ENCODE data around the gene GGT1. TPM values are rescaled to one million over a fixed set of nuclear protein-coding genes. Genes with fewer than 3 reads are reported as not detected.

Gene GGT1
- polyA plus RNA-seq, 1 experiment, result 4.8 TPM

DNA sequence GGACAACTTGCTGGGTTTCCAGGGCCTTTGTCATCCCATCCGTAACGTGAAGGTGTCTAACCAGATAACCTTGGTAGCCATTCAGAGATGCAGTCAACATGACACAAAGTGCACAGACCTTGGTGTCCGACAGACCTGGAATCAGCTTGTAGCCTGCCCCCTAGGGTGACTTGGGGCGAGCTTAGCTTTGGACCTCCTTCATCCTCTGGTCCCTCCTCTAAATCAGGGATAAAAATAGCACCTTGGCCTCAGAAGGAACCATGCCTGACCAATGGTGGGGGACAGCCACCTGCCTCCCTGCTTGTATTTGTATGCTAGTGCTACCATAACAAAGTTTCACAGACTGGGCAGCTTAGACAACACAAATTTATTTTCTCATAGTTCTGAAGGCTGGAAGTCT is 43.5 kb upstream of the GGT1 start:
- DNase-seq (ENCODE audit: low read depth, low spot score), result no peak
- Histone ChIP-seq H3K9me3 (ENCODE audit: control insufficient read depth, insufficient read depth, low read length) (no peaks in the 10 kb centered on the region; the same call in 1 of the 2 replicates), H3K27ac (ENCODE audit: low read depth, low read length) (peak overlapping the region; percentile 21), H3K27me3 (ENCODE audit: control insufficient read depth, insufficient read depth, low read length) (no peaks in the 10 kb centered on the region), H3K4me3 (ENCODE audit: low read depth, low read length) (no peak overlapping the region)
- CTCF ChIA-PET, result no interaction called here
- TF ChIP-seq, protein P1, sequence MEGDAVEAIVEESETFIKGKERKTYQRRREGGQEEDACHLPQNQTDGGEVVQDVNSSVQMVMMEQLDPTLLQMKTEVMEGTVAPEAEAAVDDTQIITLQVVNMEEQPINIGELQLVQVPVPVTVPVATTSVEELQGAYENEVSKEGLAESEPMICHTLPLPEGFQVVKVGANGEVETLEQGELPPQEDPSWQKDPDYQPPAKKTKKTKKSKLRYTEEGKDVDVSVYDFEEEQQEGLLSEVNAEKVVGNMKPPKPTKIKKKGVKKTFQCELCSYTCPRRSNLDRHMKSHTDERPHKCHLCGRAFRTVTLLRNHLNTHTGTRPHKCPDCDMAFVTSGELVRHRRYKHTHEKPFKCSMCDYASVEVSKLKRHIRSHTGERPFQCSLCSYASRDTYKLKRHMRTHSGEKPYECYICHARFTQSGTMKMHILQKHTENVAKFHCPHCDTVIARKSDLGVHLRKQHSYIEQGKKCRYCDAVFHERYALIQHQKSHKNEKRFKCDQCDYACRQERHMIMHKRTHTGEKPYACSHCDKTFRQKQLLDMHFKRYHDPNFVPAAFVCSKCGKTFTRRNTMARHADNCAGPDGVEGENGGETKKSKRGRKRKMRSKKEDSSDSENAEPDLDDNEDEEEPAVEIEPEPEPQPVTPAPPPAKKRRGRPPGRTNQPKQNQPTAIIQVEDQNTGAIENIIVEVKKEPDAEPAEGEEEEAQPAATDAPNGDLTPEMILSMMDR (IDR thresholded peaks at IDR 0.05; ENCODE audit: low read depth, low read length), result no peak
- POLR2A ChIA-PET, result no interaction called here

DNA sequence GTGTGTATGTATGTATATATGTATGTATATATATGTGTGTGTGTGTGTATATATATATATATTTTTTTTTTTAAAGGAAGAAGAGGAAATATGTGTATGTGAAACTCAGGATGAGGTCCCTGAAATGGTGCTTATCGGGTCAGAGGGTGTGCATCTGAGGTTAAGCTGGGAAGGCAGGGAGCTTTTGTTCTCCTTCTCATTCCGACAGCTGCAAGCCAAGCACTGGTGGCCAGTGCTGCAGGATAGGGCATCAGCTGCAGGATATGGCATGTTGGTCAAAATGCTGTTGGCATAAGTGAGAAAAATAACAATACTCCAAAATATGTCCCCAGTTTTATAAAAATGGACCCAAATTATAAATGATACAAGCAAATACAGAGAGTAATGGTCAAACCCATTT is 39.7 kb upstream of the GGT1 start:
- POLR2A ChIA-PET, result no interaction called here
- Histone ChIP-seq H3K4me3 (ENCODE audit: low read depth, low read length) (no peak overlapping the region), H3K27me3 (ENCODE audit: control insufficient read depth, insufficient read depth, low read length) (no peaks in the 10 kb centered on the region), H3K9me3 (ENCODE audit: control insufficient read depth, insufficient read depth, low read length) (no peaks in the 10 kb centered on the region), H3K27ac (ENCODE audit: low read depth, low read length) (no peak overlapping the region)
- CTCF ChIA-PET, result no interaction called here
- no peak for DNase-seq (ENCODE audit: low read depth, low spot score)
- TF ChIP-seq, protein P1 (IDR thresholded peaks at IDR 0.05; ENCODE audit: low read depth, low read length), result no peak

DNA sequence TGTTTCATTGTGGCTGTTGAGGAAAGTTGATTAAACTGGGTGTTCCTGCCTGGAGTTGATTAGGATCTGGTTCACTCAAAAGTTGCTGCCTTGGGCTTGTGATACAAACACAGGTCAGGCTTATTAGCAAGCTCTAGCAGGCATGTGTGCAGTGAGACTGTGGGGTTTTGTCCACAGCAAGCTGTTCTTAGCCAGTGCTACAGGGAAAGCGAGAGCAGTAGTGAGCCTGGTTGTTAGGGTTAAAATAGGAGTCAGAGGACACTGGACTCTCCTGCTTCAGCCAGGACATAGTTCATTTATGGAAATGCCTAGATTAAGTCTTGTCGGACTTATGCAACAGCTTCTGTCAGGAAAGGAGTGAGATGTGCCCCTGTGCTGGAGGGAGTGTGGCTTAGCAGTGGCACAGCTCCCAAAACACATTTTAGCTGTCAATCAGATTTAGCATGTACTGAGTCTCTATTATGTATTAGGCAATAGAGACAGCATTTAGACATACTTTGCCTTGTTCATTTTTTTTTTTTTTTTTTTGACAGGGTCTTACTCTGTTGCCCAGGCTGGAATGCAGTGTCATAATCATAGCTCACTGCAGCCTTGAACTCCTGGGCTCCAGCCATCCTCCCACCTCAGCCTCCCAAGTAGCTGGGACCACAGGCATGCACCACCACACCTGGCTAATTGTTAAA is 38.5 kb upstream of the GGT1 start:
- Histone ChIP-seq H3K9me3 (ENCODE audit: control insufficient read depth, insufficient read depth, low read length) (no peaks in the 10 kb centered on the region), H3K27me3 (ENCODE audit: control insufficient read depth, insufficient read depth, low read length) (no peaks in the 10 kb centered on the region), H3K4me3 (ENCODE audit: low read depth, low read length) (no peak overlapping the region), H3K27ac (ENCODE audit: low read depth, low read length) (no peak overlapping the region)
- DNase-seq (ENCODE audit: low read depth, low spot score), result no peak
- ChIA-PET POLR2A (interaction anchor here (0.6 kb wide), 1 partner anchor 9 kb away, joined by 4 read pairs; no protein-coding TSS in a partner anchor), CTCF (no interaction called here)
- TF ChIP-seq, protein P1 (IDR thresholded peaks at IDR 0.05; ENCODE audit: low read depth, low read length), result no peak

DNA sequence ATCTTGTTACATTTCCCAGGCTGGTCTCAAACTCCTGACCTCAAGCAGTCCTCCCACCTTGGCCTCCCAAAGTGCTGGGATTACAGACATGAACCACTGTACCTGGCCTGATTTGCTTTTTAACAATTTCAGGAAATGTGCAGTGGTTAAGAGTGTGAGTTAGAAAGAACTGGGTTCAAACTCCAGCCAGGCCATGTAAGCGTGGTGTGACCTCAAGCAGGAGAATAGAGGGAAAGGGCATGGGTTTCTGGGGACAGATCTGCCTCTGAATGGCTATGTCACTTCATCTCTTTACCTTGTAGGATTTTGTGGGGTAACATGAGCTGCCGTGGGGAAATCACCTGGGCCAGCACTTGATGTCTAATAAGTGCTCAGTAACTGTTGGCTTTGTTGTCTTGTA is 37.9 kb upstream of the GGT1 start:
- Histone ChIP-seq H3K9me3 (ENCODE audit: control insufficient read depth, insufficient read depth, low read length) (no peaks in the 10 kb centered on the region), H3K4me3 (ENCODE audit: low read depth, low read length) (no peak overlapping the region), H3K27ac (ENCODE audit: low read depth, low read length) (no peak overlapping the region), H3K27me3 (ENCODE audit: control insufficient read depth, insufficient read depth, low read length) (no peaks in the 10 kb centered on the region)
- ChIA-PET POLR2A (interaction anchor here (0.8 kb wide), 1 partner anchor 9 kb away, joined by 3 read pairs; the partner anchor contains the start of gene SNRPD3), CTCF (no interaction called here)
- no peak for DNase-seq (ENCODE audit: low read depth, low spot score)
- TF ChIP-seq, protein P1 (IDR thresholded peaks at IDR 0.05; ENCODE audit: low read depth, low read length), result no peak

DNA sequence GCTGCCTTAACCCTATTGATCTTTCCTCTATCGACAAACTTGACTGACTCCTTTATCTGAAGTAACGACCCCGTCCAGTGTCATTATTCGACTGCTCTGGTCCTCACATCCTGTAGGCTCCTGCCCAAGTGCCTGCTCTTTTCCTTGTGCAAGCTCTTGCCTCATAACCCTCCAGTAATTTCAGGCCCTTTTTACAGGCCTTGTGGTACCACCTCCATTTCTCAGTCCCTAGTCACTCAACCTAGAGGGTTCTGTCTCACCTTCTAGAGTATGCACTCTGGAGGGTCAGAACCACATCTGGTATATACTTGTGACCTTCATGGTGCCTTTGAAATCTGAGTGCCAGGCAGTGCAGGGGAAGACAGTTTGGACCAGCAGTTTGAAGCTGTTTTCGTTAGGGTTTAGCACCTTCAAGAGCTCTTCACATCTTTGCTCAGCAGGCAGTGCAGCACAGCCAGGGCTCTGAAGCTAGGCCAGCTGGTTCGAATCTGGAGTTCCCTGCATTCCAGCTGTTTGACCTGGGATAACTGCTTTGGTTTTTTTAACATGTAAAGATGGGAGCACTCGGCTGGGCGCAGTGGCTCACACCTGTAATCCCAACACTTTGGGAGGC is 36.0 kb upstream of the GGT1 start:
- Histone ChIP-seq H3K9me3 (ENCODE audit: control insufficient read depth, insufficient read depth, low read length) (no peaks in the 10 kb centered on the region), H3K4me3 (ENCODE audit: low read depth, low read length) (no peak overlapping the region), H3K27ac (ENCODE audit: low read depth, low read length) (no peak overlapping the region), H3K27me3 (ENCODE audit: control insufficient read depth, insufficient read depth, low read length) (no peaks in the 10 kb centered on the region)
- TF ChIP-seq, protein P1 (IDR thresholded peaks at IDR 0.05; ENCODE audit: low read depth, low read length), result no peak
- CTCF ChIA-PET, result no interaction called here
- POLR2A ChIA-PET, result interaction anchor here (1.1 kb wide), 1 partner anchor 12 kb away, joined by 5 read pairs; the partner anchor contains the start of gene GUCD1
- no peak for DNase-seq (ENCODE audit: low read depth, low spot score)

All from AG04450 (cell line).